ENCODE results near the gene CDC42BPA. TPM values are rescaled to one million over a fixed set of nuclear protein-coding genes. Genes with fewer than 3 reads are reported as not detected.

The CDC42BPA gene
- total RNA-seq, 1 experiment from 2014 or later, result 32.0 TPM

GRCh38 chr1:226966683-226967082, 351.6 kb downstream of the CDC42BPA start:
- no peak overlapping the region for H3K4me3 ChIP-seq (ENCODE audit: low read length)

GRCh38 chr1:226965581-226966440, 352.5 kb downstream of the CDC42BPA start:
- H3K27me3 ChIP-seq (ENCODE audit: low read length), result no peaks in the 10 kb centered on the region
- no peak overlapping the region for H3K4me2 ChIP-seq (ENCODE audit: low read length)
- ATAC-seq (no peak), DNase-seq (no peak)
- ChIA-PET POLR2A (ENCODE audit: unreplicated experiment) (no interaction called here), CTCF (no interaction called here)
- H3K4me1 ChIP-seq (ENCODE audit: insufficient read depth, low read length), result no peaks in the 10 kb centered on the region
- intact Hi-C loops (cut with micrococcal nuclease), result no loop called here
- peaks cover 7% of the 10 kb centered on the region for H3K36me3 ChIP-seq (ENCODE audit: low read depth, low read length)
- no peak overlapping the region for H3K9ac ChIP-seq (ENCODE audit: low read length)
- H3K4me3 ChIP-seq (ENCODE audit: low read length), result no peak overlapping the region
- H3K9me3 ChIP-seq (ENCODE audit: low read length), result no peaks in the 10 kb centered on the region
- no peak overlapping the region for H2AFZ ChIP-seq (ENCODE audit: low read length)
- no peaks in the 10 kb centered on the region for H3K9me2 ChIP-seq (replicated peaks; ENCODE audit: low read length)
- no peaks in the 10 kb centered on the region for H3K79me2 ChIP-seq (ENCODE audit: low read length)
- TF ChIP-seq EZH2phosphoT487 (IDR thresholded peaks at IDR 0.05; ENCODE audit: borderline replicate concordance, low read length) (no peak), CTCF (conservative IDR thresholded peaks at IDR 0.05; ENCODE audit: low read depth, low read length) (no peak), EZH2 (IDR thresholded peaks at IDR 0.05; ENCODE audit: low read length, unreplicated experiment) (no peak)
- H3F3A ChIP-seq (ENCODE audit: low read length, unreplicated experiment), result no peaks in the 10 kb centered on the region
- H3K27ac ChIP-seq (ENCODE audit: low read length), result no peak overlapping the region
- no peaks in the 10 kb centered on the region for H4K20me1 ChIP-seq (ENCODE audit: low read length)
- no TSS peak for BruUV-seq (replicated peaks)

More at GRCh38 chr1:226966683-226967082, 351.6 kb downstream of the CDC42BPA start:
- Histone ChIP-seq H3K36me3 (ENCODE audit: low read depth, low read length) (peaks cover 9% of the 10 kb centered on the region), H3K9me2 (replicated peaks; ENCODE audit: low read length) (no peaks in the 10 kb centered on the region), H3K4me1 (ENCODE audit: insufficient read depth, low read length) (no peaks in the 10 kb centered on the region), H2AFZ (ENCODE audit: low read length) (no peak overlapping the region), H3F3A (ENCODE audit: low read length, unreplicated experiment) (no peaks in the 10 kb centered on the region), H3K27ac (ENCODE audit: low read length) (no peak overlapping the region), H3K9ac (ENCODE audit: low read length) (no peak overlapping the region), H3K79me2 (ENCODE audit: low read length) (no peaks in the 10 kb centered on the region), H3K27me3 (ENCODE audit: low read length) (no peaks in the 10 kb centered on the region), H4K20me1 (ENCODE audit: low read length) (no peaks in the 10 kb centered on the region), H3K4me2 (ENCODE audit: low read length) (no peak overlapping the region), H3K9me3 (ENCODE audit: low read length) (no peaks in the 10 kb centered on the region)
- ChIA-PET CTCF (no interaction called here), POLR2A (ENCODE audit: unreplicated experiment) (no interaction called here)
- BruUV-seq (replicated peaks), result no TSS peak
- DNase-seq (no peak), ATAC-seq (no peak)
- TF ChIP-seq EZH2 (IDR thresholded peaks at IDR 0.05; ENCODE audit: low read length, unreplicated experiment), result no peak
- no peak for TF ChIP-seq EZH2phosphoT487 (IDR thresholded peaks at IDR 0.05; ENCODE audit: borderline replicate concordance, low read length)
- intact Hi-C loops (cut with micrococcal nuclease), result no loop called here

GRCh38 chr1:226964611-226965486, 353.4 kb downstream of the CDC42BPA start:
- no peaks in the 10 kb centered on the region for H3K27me3 ChIP-seq (ENCODE audit: low read length)
- no peaks in the 10 kb centered on the region for H3K9me2 ChIP-seq (replicated peaks; ENCODE audit: low read length)
- H3K36me3 ChIP-seq (ENCODE audit: low read depth, low read length), result no peaks in the 10 kb centered on the region; the same call in 1 of the 2 replicates
- no peaks in the 10 kb centered on the region for H3K4me1 ChIP-seq (ENCODE audit: insufficient read depth, low read length)
- H3K4me2 ChIP-seq (ENCODE audit: low read length), result no peak overlapping the region
- CTCF ChIA-PET, result no interaction called here
- DNase-seq (no peak), ATAC-seq (no peak)
- H3K9ac ChIP-seq (ENCODE audit: low read length), result no peak overlapping the region
- H4K20me1 ChIP-seq (ENCODE audit: low read length), result no peaks in the 10 kb centered on the region
- BruUV-seq (replicated peaks), result no TSS peak
- H2AFZ ChIP-seq (ENCODE audit: low read length), result no peak overlapping the region
- no peaks in the 10 kb centered on the region for H3F3A ChIP-seq (ENCODE audit: low read length, unreplicated experiment)
- no peak overlapping the region for H3K4me3 ChIP-seq (ENCODE audit: low read length)
- H3K9me3 ChIP-seq (ENCODE audit: low read length), result no peaks in the 10 kb centered on the region
- intact Hi-C loops (cut with micrococcal nuclease), result no loop called here
- TF ChIP-seq CTCF (conservative IDR thresholded peaks at IDR 0.05; ENCODE audit: low read depth, low read length), result no peak
- H3K79me2 ChIP-seq (ENCODE audit: low read length), result peaks cover 5% of the 10 kb centered on the region
- H3K27ac ChIP-seq (ENCODE audit: low read length), result no peak overlapping the region
- POLR2A ChIA-PET (ENCODE audit: unreplicated experiment), result no interaction called here
